ENCODE results near the gene INO80D.

INO80D gene

GRCh38 chr2:205948496-205948837, 137.5 kb downstream of the INO80D start:
- H3K27ac ChIP-seq (ENCODE audit: insufficient read depth in 1 of 2, low read depth in 1 of 2, low read length in 2 of 2, poor library complexity in 1 of 2, severe bottlenecking in 2 of 2), result no peak overlapping the region
- ChIA-PET CTCF (interaction anchor here (0.8 to 5.4 kb wide), 5 partner anchors 12 to 18 kb away, joined by 3 to 33 read pairs (median 3); no protein-coding TSS in a partner anchor), POLR2A (no interaction called here)
- H3K36me3 ChIP-seq (ENCODE audit: control insufficient read depth in 4 of 4, insufficient read depth in 4 of 4, low read length in 3 of 4), result no peaks in the 10 kb centered on the region
- no peak overlapping the region for H3K4me3 ChIP-seq (ENCODE audit: control insufficient read depth in 1 of 7, extremely low read depth in 1 of 7, insufficient read depth in 4 of 7, low read depth in 2 of 7, low read length in 6 of 7)
- WGBS (ENCODE audit: insufficient coverage), result 93% methylated on average over 5 of the region's 5 CpGs
- H3K4me1 ChIP-seq (ENCODE audit: control extremely low read depth in 1 of 4, control insufficient read depth in 4 of 4, insufficient read depth in 4 of 4, low read length in 3 of 4), result peaks cover 0 to 8% (median 0%) of the 10 kb centered on the region in 4 experiments
- peaks cover 0 to 2% (median 0%) of the 10 kb centered on the region in 5 experiments for H3K27me3 ChIP-seq (replicated peaks in 2 of 5; ENCODE audit: control insufficient read depth in 4 of 5, insufficient read depth in 5 of 5, low read length in 4 of 5)
- H3K9me3 ChIP-seq (ENCODE audit: control extremely low read depth in 1 of 5, control insufficient read depth in 4 of 5, insufficient read depth in 2 of 5, low read depth in 1 of 5, low read length in 4 of 5), result peaks cover 0 to 2% (median 0%) of the 10 kb centered on the region in 5 experiments
- DNase-seq, result no peak

DNA sequence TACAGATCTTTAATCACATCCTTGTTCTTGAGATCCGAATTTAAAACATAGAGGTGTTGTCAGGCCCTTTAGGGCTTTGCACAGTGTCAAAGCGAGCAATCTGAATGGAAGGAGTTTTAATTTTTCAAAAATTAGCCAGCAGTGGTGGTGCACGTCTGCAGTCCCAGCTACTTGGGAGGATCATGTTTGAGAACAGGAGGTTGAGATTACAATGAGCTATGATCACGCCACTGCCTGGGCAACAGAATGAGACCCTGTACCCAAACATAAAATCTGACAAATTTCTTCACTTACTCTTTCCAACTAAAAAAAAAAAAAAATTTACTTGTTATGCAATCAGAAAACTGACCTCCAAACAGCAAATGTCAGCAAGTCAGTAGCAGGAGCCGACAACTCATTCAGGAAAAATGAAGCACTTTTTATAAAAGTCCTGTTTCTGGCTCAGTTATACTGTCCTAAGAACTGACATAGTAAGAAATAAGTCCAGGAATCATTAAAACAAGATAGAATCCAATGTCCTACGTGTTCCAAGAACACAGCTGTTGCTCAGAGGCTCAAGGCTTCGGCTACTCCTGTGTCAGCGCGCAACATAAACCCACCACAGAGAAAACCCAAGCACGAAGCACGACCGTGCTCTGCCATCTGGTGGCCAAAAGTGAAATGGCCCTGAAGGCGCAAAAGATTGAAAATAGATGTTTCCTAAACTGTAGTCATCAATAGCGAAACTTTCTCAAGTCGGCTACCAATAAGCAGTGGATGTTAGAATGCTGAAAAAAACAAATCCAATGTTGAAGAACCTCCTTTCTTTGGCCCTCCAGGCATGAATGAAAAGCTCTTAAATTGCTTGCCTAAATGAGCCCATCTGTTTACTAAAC, 138.1 kb downstream of the INO80D start:
- no peak overlapping the region for H3K27ac ChIP-seq (ENCODE audit: insufficient read depth in 1 of 2, low read depth in 1 of 2, low read length in 2 of 2, poor library complexity in 1 of 2, severe bottlenecking in 2 of 2)
- peaks cover 0 to 8% (median 0%) of the 10 kb centered on the region in 4 experiments for H3K4me1 ChIP-seq (ENCODE audit: control extremely low read depth in 1 of 4, control insufficient read depth in 4 of 4, insufficient read depth in 4 of 4, low read length in 3 of 4)
- DNase-seq, result peak; percentile 60 to 76 (median 71)
- peaks cover 0 to 2% (median 0%) of the 10 kb centered on the region in 5 experiments for H3K27me3 ChIP-seq (replicated peaks in 2 of 5; ENCODE audit: control insufficient read depth in 4 of 5, insufficient read depth in 5 of 5, low read length in 4 of 5)
- H3K36me3 ChIP-seq (ENCODE audit: control insufficient read depth in 4 of 4, insufficient read depth in 4 of 4, low read length in 3 of 4), result no peaks in the 10 kb centered on the region
- ChIA-PET POLR2A (no interaction called here), CTCF (interaction anchor here (0.8 to 5.4 kb wide), 10 partner anchors 8 to 1686 kb away, joined by 3 to 33 read pairs (median 3); no protein-coding TSS in a partner anchor)
- no peak overlapping the region for H3K4me3 ChIP-seq (ENCODE audit: control insufficient read depth in 1 of 7, extremely low read depth in 1 of 7, insufficient read depth in 4 of 7, low read depth in 2 of 7, low read length in 6 of 7)
- WGBS (ENCODE audit: insufficient coverage), result 32% methylated on average over 9 of the region's 15 CpGs
- peaks cover 0 to 2% (median 0%) of the 10 kb centered on the region in 5 experiments for H3K9me3 ChIP-seq (ENCODE audit: control extremely low read depth in 1 of 5, control insufficient read depth in 4 of 5, insufficient read depth in 2 of 5, low read depth in 1 of 5, low read length in 4 of 5)

GRCh38 chr2:205946226-205946625, 139.7 kb downstream of the INO80D start:
- WGBS (ENCODE audit: insufficient coverage), result 65% methylated on average over 3 of the region's 7 CpGs
- no peak overlapping the region for H3K4me3 ChIP-seq (ENCODE audit: control insufficient read depth in 1 of 7, extremely low read depth in 1 of 7, insufficient read depth in 4 of 7, low read depth in 2 of 7, low read length in 6 of 7)
- peaks cover 0 to 8% (median 0%) of the 10 kb centered on the region in 4 experiments for H3K4me1 ChIP-seq (ENCODE audit: control extremely low read depth in 1 of 4, control insufficient read depth in 4 of 4, insufficient read depth in 4 of 4, low read length in 3 of 4)
- no peaks in the 10 kb centered on the region for H3K36me3 ChIP-seq (ENCODE audit: control insufficient read depth in 4 of 4, insufficient read depth in 4 of 4, low read length in 3 of 4)
- no peak overlapping the region for H3K27ac ChIP-seq (ENCODE audit: insufficient read depth in 1 of 2, low read depth in 1 of 2, low read length in 2 of 2, poor library complexity in 1 of 2, severe bottlenecking in 2 of 2)
- peaks cover 0 to 2% (median 0%) of the 10 kb centered on the region in 5 experiments for H3K27me3 ChIP-seq (replicated peaks in 2 of 5; ENCODE audit: control insufficient read depth in 4 of 5, insufficient read depth in 5 of 5, low read length in 4 of 5)
- H3K9me3 ChIP-seq (ENCODE audit: control extremely low read depth in 1 of 5, control insufficient read depth in 4 of 5, insufficient read depth in 2 of 5, low read depth in 1 of 5, low read length in 4 of 5), result no peaks in the 10 kb centered on the region
- ChIA-PET CTCF (interaction anchor here (1.6 kb wide), 2 partner anchors 13 to 26 kb away, joined by 3 read pairs; no protein-coding TSS in a partner anchor), POLR2A (no interaction called here)
- DNase-seq, result no peak

Data from common myeloid progenitor, CD34-positive (primary cell).